Central memory CD4-positive, alpha-beta T cell (primary cell): ENCODE results near the gene VTI1B.
"Not testable (repeated sequence)": the region's sequence is repeated elsewhere in the genome, so short reads cannot be mapped to it uniquely, and the experiment has no call there.

ENCODE experiments used
- DNase-seq: peaks from one replicate; pipeline ENCODE4 v3.0.0; 2022
- total RNA-seq, 3 experiments: gene quantifications; one replicate each; lab custom pipeline; 2026; lab: John Stamatoyannopoulos, UW

VTI1B gene, protein sequence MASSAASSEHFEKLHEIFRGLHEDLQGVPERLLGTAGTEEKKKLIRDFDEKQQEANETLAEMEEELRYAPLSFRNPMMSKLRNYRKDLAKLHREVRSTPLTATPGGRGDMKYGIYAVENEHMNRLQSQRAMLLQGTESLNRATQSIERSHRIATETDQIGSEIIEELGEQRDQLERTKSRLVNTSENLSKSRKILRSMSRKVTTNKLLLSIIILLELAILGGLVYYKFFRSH
- 29.7 to 76.0 (median 72.9) reads per million in 3 experiments for total RNA-seq

DNA sequence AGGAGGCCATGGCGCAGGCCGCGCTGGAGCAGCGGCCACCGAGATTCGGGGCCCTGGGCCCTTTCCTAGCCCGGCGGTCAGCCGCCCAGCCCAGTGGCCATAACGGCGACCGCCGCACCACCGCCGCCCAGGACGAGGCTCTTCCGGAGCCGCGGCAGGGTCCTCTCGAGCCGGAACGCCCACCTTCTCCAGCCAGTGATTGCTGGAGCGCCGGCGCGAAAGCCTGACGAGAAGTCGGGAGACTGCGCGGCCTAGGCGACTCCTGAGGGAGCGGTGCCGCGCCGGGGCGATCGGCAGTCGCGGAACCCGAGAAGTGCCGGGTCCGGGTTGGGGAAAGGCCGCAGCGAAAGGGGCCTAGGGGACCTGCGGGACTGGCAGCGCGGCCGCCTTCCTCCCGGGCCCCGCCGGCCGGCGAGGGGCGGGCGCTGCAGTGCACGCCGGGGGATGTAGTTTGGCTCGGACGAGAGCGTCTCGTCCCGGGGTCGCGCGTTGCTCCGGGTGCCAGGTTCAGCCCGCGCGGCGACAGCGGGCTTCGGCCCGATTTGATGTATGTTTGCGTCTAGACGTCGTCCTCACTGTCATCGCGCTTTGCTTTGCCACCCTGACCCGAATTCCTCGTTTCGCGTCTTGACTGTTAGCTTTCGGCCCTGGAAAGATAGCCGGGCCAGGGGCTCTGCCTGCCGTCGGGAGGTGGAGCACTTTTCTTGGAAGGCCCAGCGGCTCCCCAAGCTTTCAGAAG is at the start of gene VTI1B:
Gene VTI1B (minus strand): TSS at position 153 of the 739 bp plus-strand sequence. CDS start 143 bp downstream, at position 10.
- peak; percentile 75 for DNase-seq

DNA sequence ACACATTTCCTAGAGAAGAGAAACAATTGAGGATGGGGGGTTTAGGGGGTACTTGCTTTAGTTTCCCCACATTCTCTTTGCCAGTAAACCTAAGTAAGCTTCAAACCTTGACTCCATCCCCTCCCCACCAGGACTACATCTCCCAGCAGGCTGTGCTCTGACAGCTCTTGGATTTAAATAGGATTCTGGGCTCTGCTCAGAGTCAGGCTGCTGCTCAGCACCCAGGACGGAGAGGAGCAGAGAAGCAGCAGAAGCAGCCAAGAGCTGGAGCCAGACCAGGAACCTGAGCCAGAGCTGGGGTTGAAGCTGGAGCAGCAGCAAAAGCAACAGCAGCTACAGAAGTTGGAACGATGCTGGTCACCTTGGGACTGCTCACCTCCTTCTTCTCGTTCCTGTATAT is 47.9 kb upstream of the VTI1B start:
- no peak for DNase-seq

DNA sequence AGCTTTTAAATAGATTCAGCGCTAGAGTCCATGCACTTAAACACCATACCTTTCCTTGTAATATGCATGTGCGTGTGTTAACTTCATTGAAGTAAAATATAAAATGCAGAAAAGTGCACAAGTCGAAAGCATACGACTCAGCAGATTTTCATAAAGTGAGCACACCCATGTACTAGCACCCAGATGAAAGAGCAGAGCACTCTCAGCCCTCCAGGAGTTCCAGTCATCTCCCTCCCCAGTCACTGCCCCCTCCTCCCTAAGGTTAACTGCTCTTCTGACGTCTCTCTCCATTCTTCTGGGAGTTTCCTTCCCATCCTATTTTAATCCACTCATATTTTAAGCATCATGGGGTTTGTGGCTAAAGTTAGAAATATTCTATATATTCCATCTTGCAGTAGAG is 47.4 kb upstream of the VTI1B start:
- DNase-seq, result no peak

DNA sequence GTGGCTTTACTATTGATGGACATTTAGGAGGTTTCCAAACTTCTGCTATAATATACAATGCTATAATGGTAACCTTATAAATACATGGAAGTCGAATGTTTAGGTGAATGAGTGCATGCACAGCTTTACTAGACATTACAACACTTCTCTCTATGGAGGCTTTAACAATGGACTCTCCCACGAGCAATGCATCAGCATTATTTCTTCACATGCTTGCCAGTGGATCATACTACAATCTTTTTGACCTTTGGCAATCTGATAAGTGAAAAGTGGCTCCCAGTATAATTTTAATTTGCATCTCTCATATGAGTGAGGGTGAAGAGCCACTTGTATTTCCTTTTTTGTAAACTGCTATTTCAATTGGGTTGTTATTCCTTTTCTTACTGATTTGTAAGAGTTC is 45.4 kb upstream of the VTI1B start:
- no peak for DNase-seq

DNA sequence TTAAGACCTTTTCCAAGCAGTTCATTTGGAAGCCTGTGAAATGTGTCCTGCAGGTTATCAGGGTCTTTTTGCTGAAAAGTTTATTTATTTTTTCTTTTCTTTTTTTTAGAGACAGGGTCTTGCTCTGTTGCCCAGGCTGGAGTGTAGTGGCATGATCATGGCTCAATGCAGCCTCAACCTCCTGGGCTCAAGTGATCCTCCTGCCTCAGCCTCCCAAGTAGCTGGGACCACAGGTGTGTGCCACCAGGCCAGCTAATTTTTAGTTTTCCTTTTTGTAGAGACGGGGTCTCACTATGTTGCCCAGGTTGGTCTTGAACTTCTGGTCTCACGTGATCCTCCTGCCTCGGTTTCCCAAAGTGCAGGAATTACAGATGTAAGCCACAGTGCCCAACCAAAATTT is 45.0 kb upstream of the VTI1B start:
- DNase-seq, result not testable (repeated sequence)

DNA sequence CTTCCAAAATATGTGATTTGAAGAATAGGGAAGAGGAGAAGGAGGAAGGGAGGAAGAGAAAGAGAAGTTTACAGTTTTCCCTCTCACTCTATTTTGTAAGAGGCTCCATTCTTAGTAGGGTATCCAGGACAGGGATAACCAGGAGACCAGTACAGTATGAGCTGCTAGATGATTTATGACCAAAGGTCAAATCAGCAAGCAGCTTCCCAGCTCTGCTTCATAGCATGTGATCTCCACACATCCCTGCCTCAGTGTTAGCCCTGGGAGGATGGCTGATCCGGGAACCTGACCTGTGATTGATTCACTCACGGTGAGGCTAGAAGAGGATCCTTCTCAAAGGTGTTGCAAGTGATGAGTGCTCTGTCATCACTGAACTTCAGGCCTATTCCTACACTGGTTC is 43.8 kb upstream of the VTI1B start:
- DNase-seq, result no peak

DNA sequence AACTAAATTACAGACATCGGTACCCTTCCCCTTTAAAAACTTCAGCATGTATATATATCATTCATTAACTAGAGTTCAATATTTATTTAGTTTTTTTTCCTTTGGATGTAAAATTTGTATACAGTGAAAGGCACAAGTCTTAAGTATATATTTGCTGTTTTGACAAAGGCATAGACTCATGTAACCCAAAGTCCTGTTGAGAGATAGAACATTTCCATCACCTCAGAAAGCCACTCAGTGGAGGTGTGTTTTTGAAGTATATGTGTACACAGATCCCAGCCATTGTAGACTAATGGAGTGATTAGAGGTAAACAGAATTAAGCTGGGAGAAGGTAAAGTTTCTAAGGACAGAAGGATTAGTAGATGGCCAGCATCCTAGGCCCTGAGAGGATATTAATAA is 42.6 kb upstream of the VTI1B start:
- no peak for DNase-seq

DNA sequence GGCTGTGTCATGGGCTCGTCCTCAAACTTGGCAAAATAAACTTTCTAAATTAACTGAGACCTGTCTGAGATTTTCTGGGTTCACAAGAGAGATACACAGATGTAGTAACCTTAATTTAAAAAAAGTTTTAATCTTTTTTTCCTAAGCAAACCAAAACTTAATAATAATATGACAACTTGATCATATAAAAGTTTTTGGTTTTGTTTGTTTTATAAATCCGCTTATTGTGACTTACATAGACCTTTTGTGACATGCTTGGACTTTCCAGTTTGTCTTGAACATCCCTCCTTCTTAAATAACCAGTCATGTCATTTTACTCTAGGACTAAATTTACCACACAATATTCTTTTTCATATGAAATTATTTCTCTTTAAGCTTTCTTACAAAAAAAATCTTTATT is 35.8 kb upstream of the VTI1B start:
- DNase-seq, result no peak

DNA sequence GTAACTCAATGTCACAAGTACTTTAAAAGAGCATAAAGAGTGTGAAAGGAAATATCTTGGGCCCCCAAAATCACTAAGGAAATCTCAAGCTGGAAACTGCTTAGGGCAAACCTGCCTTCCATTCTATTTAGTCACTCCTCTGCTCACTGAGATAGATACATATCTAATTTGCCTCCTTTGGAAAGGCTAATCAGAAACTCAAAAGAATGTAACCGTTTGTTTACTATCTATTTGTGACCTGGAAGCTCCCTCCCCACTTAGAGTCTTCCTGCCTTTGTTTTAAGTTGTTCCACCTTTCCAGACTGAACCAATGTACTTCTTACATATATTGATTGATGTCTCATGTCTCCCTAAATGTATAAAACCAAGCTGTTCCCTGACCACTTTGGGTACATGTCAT is 35.4 kb upstream of the VTI1B start:
- DNase-seq, result not testable (repeated sequence)

DNA sequence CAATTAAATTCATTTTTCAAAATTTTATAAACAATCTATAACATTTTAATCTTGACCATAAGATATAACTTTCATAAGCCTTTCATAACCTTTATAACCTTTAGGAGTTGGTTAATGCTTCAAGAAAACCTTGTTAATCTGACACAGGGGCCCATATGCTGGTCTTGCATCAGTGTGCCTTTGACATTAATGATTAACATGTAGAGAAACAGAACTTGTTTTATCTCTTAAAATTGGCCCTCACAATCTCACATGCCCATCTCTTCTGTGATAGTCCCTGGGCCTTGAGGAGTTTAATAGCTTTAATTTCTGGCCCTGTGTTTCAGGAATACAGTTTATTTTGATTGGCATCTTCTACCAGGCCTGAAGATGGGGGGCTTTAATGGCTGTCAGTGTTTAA is 34.9 kb upstream of the VTI1B start:
- DNase-seq, result not testable (repeated sequence)

DNA sequence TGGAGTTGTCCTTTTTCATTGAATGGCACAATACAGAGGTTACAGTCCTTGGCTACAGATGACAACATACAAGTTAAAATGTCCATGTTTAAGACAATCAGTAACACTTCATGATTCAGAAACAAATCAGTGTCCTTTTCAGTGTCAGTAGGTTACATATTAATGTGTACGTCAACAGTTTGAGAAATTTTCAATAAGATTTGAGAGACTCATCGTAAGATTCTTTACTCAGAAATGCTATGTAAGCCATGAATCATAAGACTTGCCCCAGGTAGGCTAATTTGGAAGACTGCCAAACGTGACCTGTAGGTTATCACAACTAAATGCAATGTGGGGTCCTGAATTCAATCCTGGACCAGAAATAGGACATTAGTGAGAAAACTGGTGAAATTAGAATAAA is 30.8 kb upstream of the VTI1B start:
- no peak for DNase-seq

DNA sequence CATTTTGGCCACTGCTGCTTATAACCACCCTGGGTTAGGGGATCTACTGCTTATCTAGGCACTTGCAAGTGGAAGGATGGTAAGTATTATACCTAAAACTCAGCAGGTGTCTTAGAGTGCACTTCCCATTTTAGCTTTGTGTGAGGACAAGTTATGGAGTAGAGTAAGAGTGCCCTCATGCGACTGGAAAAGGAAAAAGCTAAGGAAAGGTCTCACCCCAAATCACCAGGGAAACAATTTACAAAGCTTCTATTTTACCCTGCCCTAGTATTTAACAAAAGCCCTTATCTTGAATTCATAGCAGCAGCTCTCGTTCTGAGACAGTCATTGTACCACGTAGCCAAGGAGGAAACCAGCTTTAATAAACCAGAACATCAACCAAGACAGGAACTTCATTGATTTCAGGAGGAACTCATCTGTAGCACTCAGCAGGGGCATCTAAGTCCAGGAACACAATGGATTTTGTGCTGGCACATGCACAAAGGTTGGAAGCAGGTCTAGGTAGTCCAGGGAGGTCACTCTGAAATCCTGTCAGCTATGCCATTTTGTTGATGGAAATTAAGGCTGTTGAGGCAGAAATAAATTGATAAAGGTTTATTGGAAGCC is 30.2 kb upstream of the VTI1B start:
- peak; percentile 42 for DNase-seq

DNA sequence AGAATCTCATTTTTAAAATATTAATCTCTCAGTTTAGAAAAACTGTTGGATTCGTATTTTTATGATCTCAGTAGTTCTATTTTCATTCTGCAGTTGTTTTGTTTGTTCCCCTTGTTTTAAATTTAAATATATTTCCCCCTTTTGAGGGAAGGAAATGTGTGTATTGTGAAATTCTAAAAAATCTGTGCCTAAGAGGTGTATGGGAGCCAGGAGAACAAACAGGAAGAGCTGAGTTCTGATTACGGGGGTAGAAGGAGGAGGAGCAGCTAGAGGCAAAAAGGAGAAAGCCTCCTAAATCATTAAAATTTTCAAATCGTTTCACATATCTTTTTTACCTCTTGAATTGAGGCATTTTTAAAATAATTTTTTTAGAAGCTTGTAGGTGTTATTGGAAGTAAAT is 29.6 kb upstream of the VTI1B start:
- DNase-seq, result no peak

DNA sequence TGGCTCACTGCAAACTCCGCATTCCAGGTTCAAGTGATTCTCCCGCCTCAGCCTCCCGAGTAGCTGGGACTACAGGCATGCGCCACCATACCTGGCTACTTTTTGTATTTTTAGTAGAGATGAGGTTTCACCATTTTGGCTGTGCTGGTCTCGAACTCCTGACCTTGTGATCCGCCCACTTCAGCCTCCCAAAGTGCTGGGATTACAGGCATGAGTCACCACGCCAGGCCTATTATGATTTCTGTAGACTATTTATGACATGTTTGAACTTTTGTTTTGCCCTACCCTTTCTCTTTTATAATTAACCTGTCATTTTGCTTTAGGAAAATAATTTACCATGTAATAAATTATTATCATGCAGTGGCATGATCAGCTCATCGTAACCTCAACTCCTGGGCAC is 27.1 kb upstream of the VTI1B start, which contains the start of gene RDH12:
Gene RDH12 (plus strand): TSS at position 395 of the 400 bp plus-strand sequence. CDS start 20,757 bp downstream, outside the sequence.
- DNase-seq, result not testable (repeated sequence)

DNA sequence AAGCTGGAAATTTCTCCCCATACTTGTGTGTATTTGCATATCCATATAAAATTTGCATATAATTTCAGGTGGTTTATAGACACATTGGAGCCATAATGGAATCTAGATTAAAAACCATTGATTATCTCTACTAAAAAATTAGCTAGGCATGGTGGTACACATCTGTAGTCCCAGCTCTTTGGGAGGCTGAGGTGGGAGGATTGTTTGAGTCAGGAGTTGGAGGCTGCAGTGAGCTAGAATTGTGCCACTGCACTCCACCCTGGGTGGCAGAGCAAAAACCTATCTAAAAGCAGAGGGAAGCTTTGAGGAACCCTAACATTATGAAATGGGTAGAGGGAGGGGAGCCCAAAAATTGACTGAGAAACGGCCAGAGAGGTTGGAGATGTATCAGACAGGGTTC is 23.7 kb upstream of the VTI1B start:
- DNase-seq, result no peak

DNA sequence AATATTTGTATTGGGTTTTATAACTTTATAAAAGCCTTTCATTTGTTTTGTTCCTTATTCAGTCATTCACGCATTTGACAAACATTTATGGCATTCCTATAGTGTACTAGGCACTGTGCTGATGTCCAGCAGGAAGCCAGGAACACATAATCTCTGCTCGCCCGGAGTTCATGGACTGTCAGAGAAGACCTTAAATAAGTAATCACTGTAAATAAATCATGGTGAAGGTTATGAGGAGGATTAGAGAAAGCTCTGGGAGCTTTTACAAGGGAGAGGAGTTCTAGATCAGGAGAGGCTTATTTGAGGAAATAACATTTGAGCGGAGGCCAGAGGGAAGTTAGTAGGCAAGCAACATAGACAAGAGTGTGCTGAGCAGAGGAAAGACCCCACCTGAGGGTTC is 22.6 kb upstream of the VTI1B start:
- no peak for DNase-seq

DNA sequence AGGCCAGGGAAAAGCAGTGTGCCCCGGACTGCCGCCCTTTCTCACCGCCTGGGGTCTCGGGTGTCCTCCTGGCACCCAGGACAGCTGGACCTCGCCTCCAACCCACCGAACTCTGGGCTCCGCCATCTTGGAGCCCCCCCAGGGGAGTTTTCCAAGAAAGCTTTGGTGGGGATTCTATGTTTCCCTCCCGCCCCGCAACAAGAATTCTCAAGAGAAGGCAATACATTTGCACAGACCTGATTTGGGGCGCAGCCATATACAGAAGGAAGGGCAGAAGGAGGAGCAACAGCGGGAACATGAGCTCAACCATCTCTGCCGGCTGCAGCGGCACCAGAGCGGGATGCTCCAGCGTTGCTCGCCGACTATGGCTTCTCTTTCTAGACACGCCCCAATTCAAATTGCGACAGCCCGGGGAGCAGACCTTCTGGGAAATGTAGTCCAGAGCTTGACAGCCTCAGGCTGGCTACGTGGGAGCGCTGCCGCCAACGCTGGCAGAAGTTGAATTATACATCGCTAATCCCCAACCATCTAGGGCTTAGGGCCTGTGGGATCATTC is 21.0 kb upstream of the VTI1B start, which contains the start of gene RDH11:
Gene RDH11 (minus strand): TSS at position 371 of the 556 bp plus-strand sequence. CDS start 61 bp downstream, at position 310.
- DNase-seq, result peak; percentile 84

DNA sequence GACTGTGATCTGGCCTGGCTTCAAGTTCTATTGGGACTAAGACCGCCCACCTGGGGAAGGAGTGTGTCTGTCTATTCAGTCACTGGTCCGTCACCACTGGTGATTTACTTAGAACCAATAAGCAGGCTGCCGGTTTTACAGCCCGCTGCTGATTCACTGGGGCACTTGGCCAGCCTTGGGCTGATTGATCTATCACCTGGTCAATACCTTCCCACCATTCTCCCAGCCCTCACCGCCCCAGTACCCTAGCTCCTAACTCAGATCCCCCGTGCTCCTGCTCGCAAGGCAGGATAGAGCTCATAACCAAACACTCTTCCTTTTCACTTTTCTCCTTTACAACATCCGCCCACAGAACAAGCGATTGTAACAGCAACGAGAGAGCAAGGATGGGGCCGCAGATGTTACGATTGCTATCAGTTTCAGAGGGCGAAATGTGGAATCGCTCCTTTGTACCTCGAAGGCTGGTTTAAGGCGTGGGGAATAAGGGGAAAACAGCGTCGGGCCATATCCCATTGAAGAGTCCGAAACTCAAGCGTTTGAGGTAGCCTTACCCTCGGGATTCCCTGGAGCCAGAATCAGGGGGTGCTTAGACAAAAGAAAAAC is 20.5 kb upstream of the VTI1B start:
- peak; percentile 61 for DNase-seq

DNA sequence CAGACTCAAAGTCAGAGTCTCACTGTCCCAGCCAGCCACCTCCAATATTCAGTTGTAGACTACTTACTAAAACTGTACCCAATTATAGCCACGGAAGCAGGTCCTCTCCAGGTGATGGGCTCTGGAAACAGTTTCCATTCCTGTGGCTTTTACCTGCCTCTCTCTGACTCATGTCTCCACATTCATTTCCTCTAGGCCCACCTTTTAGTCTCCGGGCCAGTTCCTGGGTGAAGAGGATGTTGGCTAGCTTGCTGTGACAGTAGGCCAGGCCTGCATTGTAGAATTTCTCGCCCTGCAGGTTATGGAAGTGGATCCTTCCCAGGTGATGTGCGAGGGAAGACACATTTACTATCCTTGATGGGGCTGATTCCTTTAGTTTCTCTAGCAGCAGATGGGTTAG is 15.6 kb upstream of the VTI1B start:
- no peak for DNase-seq

DNA sequence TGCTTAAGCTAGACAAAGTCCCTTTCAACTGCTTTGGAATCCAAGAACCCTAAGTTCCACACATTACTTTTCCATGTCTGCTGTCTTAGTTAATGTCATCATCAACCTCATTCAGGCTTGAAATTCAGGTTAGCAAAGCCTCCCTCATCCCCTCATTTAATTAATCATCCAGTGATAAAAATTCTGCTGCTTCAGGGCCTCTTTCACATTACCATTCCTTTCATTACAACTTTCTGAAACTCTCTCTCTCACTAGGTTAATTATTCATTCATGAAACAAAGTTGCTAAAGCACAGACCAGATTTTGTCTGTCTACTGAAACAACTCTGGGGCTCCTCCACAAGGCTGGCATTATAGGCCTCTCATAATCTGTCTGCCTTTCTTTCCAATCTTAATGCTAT is 9.4 kb upstream of the VTI1B start:
- DNase-seq, result no peak

DNA sequence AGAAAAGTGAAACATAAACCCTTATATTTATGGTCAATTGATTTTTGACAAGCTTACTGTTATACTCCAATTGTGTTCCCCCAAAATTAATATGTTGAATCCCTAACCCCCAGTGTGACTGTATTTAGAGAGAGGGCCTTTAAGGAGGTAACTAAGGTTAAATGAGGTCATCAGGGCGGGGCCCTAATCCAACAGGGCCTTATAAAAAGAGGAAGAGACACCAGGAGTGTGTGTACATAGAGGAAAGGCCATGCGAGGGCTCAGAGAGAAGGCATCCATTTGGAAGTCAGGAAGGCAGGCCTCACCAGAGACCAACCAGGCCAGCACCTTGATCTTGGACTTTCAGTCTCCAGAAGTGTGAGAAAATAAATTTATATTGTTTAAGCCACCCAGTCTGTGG is 6.5 kb upstream of the VTI1B start:
- no peak for DNase-seq

DNA sequence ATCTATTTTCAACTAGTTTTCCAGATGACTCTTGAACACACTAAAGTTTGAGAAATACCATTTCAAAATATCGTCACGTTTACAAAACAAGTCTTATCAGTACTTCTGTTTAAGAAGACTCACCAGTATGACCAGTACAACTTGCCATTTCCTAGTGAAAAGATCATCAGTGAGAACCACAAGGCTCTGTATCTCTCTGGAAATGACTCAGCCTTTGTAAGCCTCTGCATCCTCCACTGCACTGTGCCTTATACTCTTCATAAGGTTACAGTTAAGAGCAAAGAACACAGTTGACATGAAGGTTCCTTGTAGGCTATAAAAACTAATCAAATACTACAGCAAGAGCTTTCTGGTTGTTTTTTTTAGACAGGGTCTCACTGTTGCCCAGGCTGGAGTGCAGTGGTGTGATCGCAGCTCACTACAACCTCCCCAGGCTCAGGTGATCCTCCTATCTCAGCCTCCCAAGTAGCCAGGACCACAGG is 5.7 kb upstream of the VTI1B start:
- DNase-seq, result no peak

DNA sequence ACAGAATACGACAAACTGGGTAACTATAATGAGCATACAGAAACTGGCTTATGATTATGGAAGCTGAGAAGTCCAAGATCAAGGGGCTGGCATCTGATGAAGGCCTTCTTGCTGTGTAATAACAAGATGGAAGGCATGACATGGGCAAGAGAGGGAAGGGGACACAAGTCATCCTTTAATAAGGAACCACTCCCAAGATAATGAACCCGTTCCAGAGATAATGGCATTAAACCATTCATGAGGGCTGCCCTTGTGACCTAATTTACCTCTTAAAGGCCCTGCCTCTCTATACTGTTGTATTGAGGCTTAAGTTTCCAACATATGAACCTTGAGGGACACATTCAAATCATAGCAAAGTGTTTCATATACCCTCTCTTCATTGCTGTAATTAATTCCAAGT is 4.6 kb upstream of the VTI1B start:
- DNase-seq, result no peak
